ENCODE results near the gene MANEAL. TPM values are rescaled to one million over a fixed set of nuclear protein-coding genes. Genes with fewer than 3 reads are reported as not detected.
A peak's percentile ranks its signal among the peaks of the same experiment; 100 is the strongest.

MANEAL gene
- total RNA-seq, 1 donor from 2014 or later, result 1.4 TPM

DNA sequence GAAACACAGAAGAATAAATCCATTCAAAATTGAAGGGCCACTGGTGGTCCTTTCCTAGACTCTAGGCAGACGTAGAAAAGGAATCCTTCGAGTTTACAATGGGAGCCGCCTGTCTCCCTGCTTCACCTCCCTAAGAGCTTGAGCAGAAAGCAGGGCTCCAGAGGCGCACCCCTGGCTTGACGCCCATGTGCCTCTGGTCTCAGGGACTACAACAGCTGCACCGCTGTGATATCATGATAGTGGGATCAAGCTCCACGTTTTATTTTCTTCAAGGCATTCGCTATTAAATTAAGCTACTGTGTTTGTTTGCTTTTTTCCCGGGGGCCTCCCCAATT is 13.5 kb downstream of the MANEAL start:
- H3K4me3 Mint-ChIP-seq (ENCODE audit: unreplicated experiment), result peak overlapping the region; percentile 92
- peak overlapping the region; percentile 83 for H3K9ac ChIP-seq (ENCODE audit: low read length)
- peak overlapping the region; percentile 75 for H3K27ac ChIP-seq (ENCODE audit: low read depth, low read length)
- peaks cover 45% of the 10 kb centered on the region for H3K36me3 ChIP-seq (ENCODE audit: insufficient read depth, low read length)
- H4K20me1 ChIP-seq (ENCODE audit: insufficient read depth, low read length), result peaks cover 77% of the 10 kb centered on the region
- FAIRE-seq (no peak), DNase-seq (ENCODE audit: low read depth) (no peak)
- peaks cover 16% of the 10 kb centered on the region for H3K36me3 Mint-ChIP-seq (ENCODE audit: low read depth, unreplicated experiment)
- no peaks in the 10 kb centered on the region for H3K27me3 ChIP-seq (ENCODE audit: insufficient read depth, low read length)
- no peaks in the 10 kb centered on the region for H3K27me3 Mint-ChIP-seq (ENCODE audit: low read depth, unreplicated experiment)
- no peak for TF ChIP-seq EZH2 (IDR thresholded peaks at IDR 0.05; ENCODE audit: insufficient read depth, low read length)
- TF ChIP-seq, protein P1, sequence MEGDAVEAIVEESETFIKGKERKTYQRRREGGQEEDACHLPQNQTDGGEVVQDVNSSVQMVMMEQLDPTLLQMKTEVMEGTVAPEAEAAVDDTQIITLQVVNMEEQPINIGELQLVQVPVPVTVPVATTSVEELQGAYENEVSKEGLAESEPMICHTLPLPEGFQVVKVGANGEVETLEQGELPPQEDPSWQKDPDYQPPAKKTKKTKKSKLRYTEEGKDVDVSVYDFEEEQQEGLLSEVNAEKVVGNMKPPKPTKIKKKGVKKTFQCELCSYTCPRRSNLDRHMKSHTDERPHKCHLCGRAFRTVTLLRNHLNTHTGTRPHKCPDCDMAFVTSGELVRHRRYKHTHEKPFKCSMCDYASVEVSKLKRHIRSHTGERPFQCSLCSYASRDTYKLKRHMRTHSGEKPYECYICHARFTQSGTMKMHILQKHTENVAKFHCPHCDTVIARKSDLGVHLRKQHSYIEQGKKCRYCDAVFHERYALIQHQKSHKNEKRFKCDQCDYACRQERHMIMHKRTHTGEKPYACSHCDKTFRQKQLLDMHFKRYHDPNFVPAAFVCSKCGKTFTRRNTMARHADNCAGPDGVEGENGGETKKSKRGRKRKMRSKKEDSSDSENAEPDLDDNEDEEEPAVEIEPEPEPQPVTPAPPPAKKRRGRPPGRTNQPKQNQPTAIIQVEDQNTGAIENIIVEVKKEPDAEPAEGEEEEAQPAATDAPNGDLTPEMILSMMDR (IDR thresholded peaks at IDR 0.05; ENCODE audit: insufficient read depth, low read depth, low read length), result no peak
- H3K9me3 Mint-ChIP-seq (ENCODE audit: unreplicated experiment), result no peaks in the 10 kb centered on the region
- peak overlapping the region; percentile 98 for H3K4me2 ChIP-seq (ENCODE audit: low read length)
- H3K79me2 ChIP-seq (ENCODE audit: insufficient read depth, low read length), result peaks cover 57% of the 10 kb centered on the region
- H3K9me3 ChIP-seq (ENCODE audit: insufficient read depth, low read depth, low read length), result no peaks in the 10 kb centered on the region
- H3K4me1 ChIP-seq (ENCODE audit: insufficient read depth, low read length), result peaks cover 19% of the 10 kb centered on the region
- H3K27ac Mint-ChIP-seq (ENCODE audit: unreplicated experiment), result peak overlapping the region; percentile 93
- H2AFZ ChIP-seq (ENCODE audit: low read depth, low read length), result no peak overlapping the region
- H3K4me3 ChIP-seq (ENCODE audit: insufficient read depth, low read depth, low read length), result peak overlapping the region; percentile 74
- H3K4me1 Mint-ChIP-seq (ENCODE audit: low read depth, unreplicated experiment), result peaks cover 8% of the 10 kb centered on the region

DNA sequence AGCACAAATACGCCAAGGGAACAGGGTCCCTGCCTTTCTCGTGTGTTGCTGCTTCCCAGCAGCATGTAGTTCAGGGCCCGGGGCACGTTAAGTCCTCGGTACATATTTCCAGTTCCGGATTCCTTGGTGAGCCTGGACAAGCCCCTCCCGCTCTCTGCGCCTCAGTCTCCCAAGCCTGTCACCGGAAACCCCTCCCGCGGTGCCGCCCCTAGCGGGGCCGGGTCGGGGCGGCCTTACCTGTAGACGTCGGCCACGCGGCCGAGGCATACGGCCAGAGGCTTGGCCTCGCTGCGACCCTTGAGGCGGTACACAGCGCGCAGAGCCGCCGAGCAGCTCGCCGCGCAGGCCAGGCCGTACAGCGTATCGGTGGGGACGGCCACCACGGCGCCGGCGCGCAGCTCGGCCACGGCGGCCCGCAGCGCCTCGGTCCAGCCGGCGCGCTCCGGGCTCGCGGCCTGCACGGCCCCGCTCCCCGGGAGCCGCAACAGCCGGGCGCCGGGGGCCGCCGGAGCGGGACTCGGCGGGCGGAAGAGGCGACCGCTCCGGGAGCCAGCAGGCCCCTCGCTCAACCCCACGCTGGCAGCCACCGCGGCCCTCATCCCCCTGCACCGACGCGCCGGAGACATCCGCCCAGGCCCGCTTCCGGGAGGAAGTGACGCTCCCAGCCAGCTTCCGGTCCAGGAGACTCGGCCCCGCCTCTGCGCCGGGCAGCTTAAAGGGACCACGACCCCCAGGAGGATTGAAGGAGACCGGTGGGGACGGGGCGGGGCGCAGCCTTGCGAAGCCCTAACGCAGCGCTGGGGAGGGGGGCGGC is 14.1 kb downstream of the MANEAL start, which contains the start of the genes C1orf122 and YRDC:
C1orf122 (plus strand) TSS at position 236 of the 814 bp plus-strand sequence. CDS start 615 bp downstream, outside the sequence.
YRDC (minus strand) TSS at position 654 of the 814 bp plus-strand sequence; CDS start at position 626, 28 bp downstream.
- H3K36me3 Mint-ChIP-seq (ENCODE audit: low read depth, unreplicated experiment), result peaks cover 13% of the 10 kb centered on the region
- peaks cover 77% of the 10 kb centered on the region for H4K20me1 ChIP-seq (ENCODE audit: insufficient read depth, low read length)
- H3K79me2 ChIP-seq (ENCODE audit: insufficient read depth, low read length), result peaks cover 63% of the 10 kb centered on the region
- H3K9me3 ChIP-seq (ENCODE audit: insufficient read depth, low read depth, low read length), result no peaks in the 10 kb centered on the region
- H3K27me3 ChIP-seq (ENCODE audit: insufficient read depth, low read length), result no peaks in the 10 kb centered on the region
- H2AFZ ChIP-seq (ENCODE audit: low read depth, low read length), result no peak within 1 kb of the TSS
- DNase-seq (ENCODE audit: low read depth) (peak; percentile 88), FAIRE-seq (no peak)
- peaks cover 41% of the 10 kb centered on the region for H3K36me3 ChIP-seq (ENCODE audit: insufficient read depth, low read length)
- H3K4me3 ChIP-seq (ENCODE audit: insufficient read depth, low read depth, low read length), result peak within 1 kb of the TSS; percentile 74
- no peak for TF ChIP-seq EZH2 (IDR thresholded peaks at IDR 0.05; ENCODE audit: insufficient read depth, low read length)
- TF ChIP-seq, protein P1 (IDR thresholded peaks at IDR 0.05; ENCODE audit: insufficient read depth, low read depth, low read length), result no peak
- peak within 1 kb of the TSS; percentile 93 for H3K27ac Mint-ChIP-seq (ENCODE audit: unreplicated experiment)
- H3K9me3 Mint-ChIP-seq (ENCODE audit: unreplicated experiment), result no peaks in the 10 kb centered on the region
- H3K4me3 Mint-ChIP-seq (ENCODE audit: unreplicated experiment), result peak within 1 kb of the TSS; percentile 92
- peaks cover 19% of the 10 kb centered on the region for H3K4me1 ChIP-seq (ENCODE audit: insufficient read depth, low read length)
- peak within 1 kb of the TSS; percentile 83 for H3K9ac ChIP-seq (ENCODE audit: low read length)
- peak within 1 kb of the TSS; percentile 98 for H3K4me2 ChIP-seq (ENCODE audit: low read length)
- peak within 1 kb of the TSS; percentile 75 for H3K27ac ChIP-seq (ENCODE audit: low read depth, low read length)
- H3K27me3 Mint-ChIP-seq (ENCODE audit: low read depth, unreplicated experiment), result no peaks in the 10 kb centered on the region
- H3K4me1 Mint-ChIP-seq (ENCODE audit: low read depth, unreplicated experiment), result peaks cover 8% of the 10 kb centered on the region

All from astrocyte (in vitro differentiated cells and primary cell).